LNCAP (cell line): ENCODE data around the gene VPS33A.

Source experiments
- TF ChIP-seq, protein P1 (sequence below): fragments of 450-650 bp; IDR thresholded peaks from 2 replicates; pipeline ENCODE4 v1.5.1; 2017; ENCODE audit warnings: mild to moderate bottlenecking

VPS33A gene

DNA sequence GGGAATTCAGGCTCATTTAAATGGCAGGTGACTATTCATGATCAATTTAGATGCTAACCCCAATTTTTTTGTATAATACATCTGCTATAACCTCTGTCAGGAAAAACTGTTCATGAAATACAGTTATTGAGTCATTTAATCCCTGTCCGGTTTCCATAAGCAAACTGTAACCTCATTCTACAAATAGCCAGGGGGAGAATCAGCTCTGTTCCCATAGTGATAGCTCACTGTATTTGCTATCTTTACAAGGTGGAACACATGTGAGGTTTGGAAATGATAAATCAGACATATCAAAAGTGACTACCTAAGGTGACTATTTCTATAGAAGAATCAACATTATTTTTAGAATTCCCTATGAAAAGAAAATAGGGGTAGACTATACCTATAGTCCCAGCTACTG, 38.6 kb upstream of the VPS33A start:
- TF ChIP-seq, protein P1, sequence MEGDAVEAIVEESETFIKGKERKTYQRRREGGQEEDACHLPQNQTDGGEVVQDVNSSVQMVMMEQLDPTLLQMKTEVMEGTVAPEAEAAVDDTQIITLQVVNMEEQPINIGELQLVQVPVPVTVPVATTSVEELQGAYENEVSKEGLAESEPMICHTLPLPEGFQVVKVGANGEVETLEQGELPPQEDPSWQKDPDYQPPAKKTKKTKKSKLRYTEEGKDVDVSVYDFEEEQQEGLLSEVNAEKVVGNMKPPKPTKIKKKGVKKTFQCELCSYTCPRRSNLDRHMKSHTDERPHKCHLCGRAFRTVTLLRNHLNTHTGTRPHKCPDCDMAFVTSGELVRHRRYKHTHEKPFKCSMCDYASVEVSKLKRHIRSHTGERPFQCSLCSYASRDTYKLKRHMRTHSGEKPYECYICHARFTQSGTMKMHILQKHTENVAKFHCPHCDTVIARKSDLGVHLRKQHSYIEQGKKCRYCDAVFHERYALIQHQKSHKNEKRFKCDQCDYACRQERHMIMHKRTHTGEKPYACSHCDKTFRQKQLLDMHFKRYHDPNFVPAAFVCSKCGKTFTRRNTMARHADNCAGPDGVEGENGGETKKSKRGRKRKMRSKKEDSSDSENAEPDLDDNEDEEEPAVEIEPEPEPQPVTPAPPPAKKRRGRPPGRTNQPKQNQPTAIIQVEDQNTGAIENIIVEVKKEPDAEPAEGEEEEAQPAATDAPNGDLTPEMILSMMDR: no peak

DNA sequence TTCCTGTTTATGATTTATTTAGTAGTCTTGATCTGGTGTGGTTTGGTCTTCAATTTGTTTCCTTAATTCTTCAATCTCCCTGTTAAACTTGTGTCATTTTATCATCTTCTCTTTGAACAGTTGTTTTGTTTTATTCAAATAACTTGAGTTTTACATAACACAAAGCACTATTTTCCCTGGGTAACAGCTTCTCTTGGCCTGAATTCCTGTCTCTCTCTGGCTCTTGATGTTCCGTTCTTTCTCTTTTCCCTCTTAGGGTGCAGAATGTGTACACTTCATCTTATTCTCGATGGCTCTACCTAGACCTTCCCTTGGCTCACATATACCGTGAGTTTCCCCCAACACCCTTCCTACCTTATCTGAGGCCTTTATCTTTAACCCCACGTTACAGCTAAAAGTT, 36.8 kb upstream of the VPS33A start:
- TF ChIP-seq, protein P1: no peak

DNA sequence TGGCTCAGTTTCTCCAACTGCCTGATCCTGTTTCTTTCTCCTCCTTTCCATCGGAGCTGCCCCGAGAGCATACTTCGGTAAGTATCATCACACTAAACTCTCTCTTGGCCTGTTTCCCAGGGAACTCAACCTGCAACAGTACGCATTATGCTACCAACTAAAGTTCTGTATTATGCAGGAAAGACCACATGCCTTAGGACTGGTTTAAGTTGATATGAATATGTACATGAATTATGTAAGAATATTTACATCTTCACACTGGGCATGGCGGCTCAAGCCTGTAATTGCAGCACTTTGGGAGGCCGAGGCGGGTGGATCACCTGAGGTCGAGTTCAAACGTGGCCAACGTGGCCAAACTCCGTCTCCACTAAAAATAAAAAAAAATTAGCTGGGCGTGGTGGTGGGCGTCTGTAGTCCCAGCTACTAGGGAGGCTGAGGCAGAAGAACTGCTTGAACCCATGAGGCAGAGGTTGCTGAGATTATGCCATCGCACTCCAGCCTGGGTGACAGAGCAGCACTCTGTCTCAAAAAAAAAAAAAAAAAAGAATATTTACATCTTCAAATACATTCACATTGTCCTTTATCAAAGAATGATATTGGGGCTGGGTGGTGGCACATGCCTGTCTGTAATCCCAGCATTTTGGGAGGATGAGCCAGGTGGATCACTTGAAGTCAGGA, 31.9 kb upstream of the VPS33A start:
- TF ChIP-seq, protein P1: no peak

DNA sequence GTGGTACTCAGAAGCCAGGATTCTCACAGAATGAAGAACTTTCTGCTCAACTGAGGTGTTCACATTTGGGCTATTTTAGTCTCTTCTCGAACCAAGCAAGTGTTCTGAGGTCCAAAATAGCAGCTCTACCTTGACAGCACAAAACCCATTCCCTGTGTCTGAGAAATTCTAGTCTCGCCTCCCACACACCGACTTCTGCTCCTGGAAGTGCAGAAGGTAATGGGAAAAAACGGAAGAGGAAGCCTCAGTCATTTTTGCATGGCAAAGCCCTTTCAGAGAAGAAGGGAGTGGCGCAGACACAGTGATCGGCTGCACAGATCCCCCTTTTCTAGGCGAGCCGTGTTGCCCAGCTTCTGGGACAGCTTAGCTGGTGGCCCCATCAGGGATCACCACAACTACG, 31.2 kb upstream of the VPS33A start:
- TF ChIP-seq, protein P1: no peak

DNA sequence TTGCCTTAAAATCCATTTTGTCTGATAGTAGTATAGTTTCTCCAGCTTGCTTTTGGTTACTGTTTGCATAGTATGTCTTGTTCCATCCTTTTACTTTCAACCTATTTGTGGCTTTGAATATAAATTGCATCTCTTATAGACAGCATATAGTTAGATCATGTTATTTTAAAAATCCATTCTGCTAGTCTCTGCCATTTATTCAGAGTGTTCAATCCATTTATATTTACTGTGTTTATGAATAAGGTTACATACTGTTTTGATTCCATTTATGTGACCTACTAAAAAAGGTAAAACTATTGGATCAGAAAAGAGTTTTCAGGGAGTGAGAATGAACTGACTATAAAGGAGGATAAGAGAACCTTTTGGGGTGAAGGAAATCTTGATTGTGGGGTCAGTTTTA, 29.6 kb upstream of the VPS33A start:
- TF ChIP-seq, protein P1: no peak

DNA sequence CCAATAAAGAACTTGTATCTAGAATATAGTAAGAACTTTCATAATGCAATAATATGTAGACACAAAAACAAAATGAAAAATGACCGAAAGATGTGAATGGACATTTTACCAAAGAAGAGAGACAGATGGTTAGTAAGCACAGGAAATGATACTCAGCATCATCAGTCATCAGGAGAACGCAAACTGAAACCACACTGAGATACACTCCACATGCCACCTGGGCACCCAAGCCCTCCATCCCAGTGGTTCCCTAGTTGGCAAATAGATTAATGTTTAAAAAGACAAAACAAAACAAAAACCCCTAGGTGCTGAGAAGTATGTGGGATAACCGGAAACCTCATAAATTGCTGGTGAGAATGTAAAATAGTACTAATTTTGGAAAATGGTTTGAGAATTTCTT, 26.8 kb upstream of the VPS33A start:
- TF ChIP-seq, protein P1: no peak

DNA sequence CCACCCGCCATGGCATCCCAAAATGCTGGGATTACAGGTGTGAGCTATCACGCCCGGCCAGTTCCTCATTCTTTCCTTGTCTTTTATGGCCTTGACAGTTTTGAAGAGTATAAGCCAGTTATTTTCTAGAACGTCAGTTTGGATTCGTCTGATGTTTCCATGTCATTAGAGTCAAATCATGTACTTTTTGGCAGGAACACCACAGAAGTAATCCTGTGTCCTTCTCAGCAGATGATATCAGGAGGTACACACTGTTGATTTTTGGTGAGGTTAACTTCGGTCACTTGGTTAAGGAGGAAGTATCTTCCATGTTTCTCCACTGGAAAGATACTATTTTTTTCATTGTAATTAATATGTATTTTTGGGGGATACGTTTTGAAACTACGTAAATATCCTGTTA, 25.1 kb upstream of the VPS33A start:
- TF ChIP-seq, protein P1: no peak

DNA sequence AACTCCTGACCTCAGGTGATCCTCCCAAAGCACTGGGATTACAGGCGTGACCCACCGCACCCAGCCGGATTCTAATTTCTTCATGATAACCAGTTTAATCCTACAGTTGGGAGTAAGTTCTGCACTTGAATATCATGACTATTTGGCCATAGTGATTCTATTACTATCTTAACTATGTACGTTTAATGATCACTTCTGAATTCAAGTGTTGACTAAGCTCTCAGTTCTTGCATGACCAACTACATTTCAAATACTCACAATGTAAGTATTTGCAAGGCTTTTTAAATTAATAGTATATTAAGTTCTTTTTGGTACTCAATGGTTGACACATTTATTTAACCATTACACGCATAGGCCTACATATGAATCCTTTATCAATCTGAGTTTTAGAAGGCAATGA, 17.4 kb upstream of the VPS33A start:
- TF ChIP-seq, protein P1: no peak
